Endothelial cell of umbilical vein (primary cell): ENCODE results near the gene ZBED4.

Experiments used
- CTCF ChIP-seq, 2 donors: IDR thresholded peaks; 1 replicate in 1 of 2; 2 replicates in 1 of 2; pipeline ENCODE4 v1.5.1; 2011; ENCODE audit warnings: low read length in 2 of 2, mild to moderate bottlenecking in 2 of 2, moderate library complexity in 2 of 2, control low read depth in 1 of 2, inconsistent platforms in 1 of 2, low read depth in 1 of 2; ENCODE audit not compliant: insufficient read depth in 1 of 2; ENCODE audit errors: extremely low read depth in 1 of 2
- EZH2 ChIP-seq: IDR thresholded peaks from 2 replicates; pipeline ENCODE4 v1.6.1; 2012; ENCODE audit warnings: borderline replicate concordance, low read depth, mild to moderate bottlenecking, moderate library complexity, low read length, inconsistent platforms; ENCODE audit not compliant: severe bottlenecking
- GATA2 ChIP-seq: IDR thresholded peaks from 2 replicates; pipeline ENCODE4 v1.7.0; 2011; ENCODE audit warnings: low read depth, mild to moderate bottlenecking, moderate library complexity, mixed read lengths, low read length; ENCODE audit not compliant: insufficient read length, insufficient read depth
- JUN ChIP-seq: IDR thresholded peaks from 2 replicates; pipeline ENCODE4 v1.6.1; 2011; ENCODE audit warnings: borderline replicate concordance, low read depth; ENCODE audit not compliant: insufficient read length, insufficient read depth
- MAX ChIP-seq: IDR thresholded peaks from 2 replicates; pipeline ENCODE4 v1.6.1; 2011; ENCODE audit not compliant: insufficient read depth, insufficient read length
- MYC ChIP-seq: IDR thresholded peaks from one replicate; pipeline ENCODE4 v1.6.1; 2011; ENCODE audit warnings: mild to moderate bottlenecking, low read depth, low read length
- POLR2A ChIP-seq: IDR thresholded peaks from 2 replicates; pipeline ENCODE4 v1.6.1; 2012; ENCODE audit warnings: low read depth, mild to moderate bottlenecking, control low read depth, low read length
- POLR2AphosphoS5 ChIP-seq: IDR thresholded peaks from 2 replicates; pipeline ENCODE4 v1.6.1; 2012; ENCODE audit warnings: low read depth, mild to moderate bottlenecking, control low read depth, low read length, moderate library complexity; ENCODE audit not compliant: insufficient read depth

- TF ChIP-seq CTCF (IDR thresholded peaks at IDR 0.05; ENCODE audit: extremely low read depth in 1 of 2, insufficient read depth in 1 of 2, low read depth in 1 of 2, low read length in 2 of 2) (no peak), POLR2A (no peak), POLR2AphosphoS5 (no peak), EZH2 (no peak), MYC (no peak), JUN (no peak), MAX (no peak), GATA2 (no peak)
Measured at GRCh38 chr22:49914256-49914655, 60.6 kb downstream of the ZBED4 start.
